Measurements from ENCODE around the gene EPS15. TPM values are rescaled to one million over a fixed set of nuclear protein-coding genes. Genes with fewer than 3 reads are reported as not detected.
"Not testable (repeated sequence)": the region's sequence is repeated elsewhere in the genome, so short reads cannot be mapped to it uniquely, and the experiment has no call there.

Gene EPS15
- total RNA-seq, 2 experiments from 2014 or later = 59.6 to 61.6 TPM

DNA sequence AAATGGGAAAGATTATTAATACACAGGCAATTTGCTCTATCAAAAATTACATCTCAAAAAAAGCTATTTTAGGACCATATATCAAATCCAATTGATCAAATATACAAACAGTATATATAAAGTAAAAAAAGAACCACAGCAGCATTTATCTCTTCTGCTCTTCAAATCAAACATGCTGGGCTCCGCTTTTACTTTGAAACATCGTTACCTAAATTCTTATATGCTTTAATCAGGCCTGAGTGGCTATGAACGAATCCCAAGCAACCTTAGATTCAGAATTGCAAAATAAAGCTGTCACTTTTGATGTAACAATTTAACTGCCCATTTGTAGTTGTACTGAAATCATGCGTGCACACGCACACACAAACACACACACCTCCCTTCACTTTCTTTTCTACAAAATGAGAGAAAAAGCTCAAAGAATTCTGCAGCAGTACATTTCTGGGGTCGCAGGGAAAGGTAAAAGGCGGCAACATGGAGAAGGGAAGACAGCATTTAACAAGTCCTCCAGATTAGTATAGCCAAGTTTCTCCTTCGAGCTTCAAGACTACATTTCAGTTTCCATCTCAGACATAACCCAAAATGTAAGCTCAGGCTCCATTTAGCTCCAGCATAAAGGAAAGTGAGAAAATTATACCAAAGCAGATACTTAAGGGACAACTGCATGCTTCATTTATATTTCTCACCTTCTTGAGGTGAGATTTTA is 96.5 kb downstream of the EPS15 start:
- Mint-ChIP-seq H3K36me3 (ENCODE audit: low read depth) (peaks cover 37% of the 10 kb centered on the region), H3K4me3 (no peak overlapping the region), H3K27me3 (no peaks in the 10 kb centered on the region), H3K4me1 (peaks cover 13% of the 10 kb centered on the region), H3K9me3 (ENCODE audit: low read depth) (no peaks in the 10 kb centered on the region), H3K27ac (peak overlapping the region; percentile 61)
- DNase-seq = no peak
- intact Hi-C loops (cut with DNase I, micrococcal nuclease) = no loop called here
- POLR2A ChIA-PET = no interaction called here
- CTCF ChIA-PET = interaction anchor here (1.4 to 1.6 kb wide), 3 partner anchors 7 to 29 kb away, joined by 3 to 5 read pairs (median 3); no protein-coding TSS in a partner anchor
- no peak for ATAC-seq

DNA sequence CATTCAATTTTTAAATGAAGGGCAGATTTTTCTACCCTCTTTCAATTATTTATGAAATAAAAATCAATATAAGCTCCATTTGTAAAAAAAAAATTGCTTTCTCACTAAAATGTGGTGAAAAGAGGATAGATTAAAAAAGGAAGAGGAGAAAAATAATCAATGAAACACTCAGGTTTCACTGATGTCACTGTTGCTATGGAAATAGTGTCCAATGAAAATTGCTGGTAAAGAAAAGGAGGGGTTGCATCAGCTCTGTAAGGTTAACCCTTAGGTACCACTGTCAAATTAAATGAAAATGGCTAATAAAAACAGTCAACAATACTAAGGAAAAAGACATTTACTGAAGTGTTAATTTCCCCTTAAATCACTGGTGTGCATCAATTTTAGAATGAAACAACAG is 97.1 kb downstream of the EPS15 start:
- Mint-ChIP-seq H3K4me3 (peak overlapping the region; percentile 35), H3K27me3 (no peaks in the 10 kb centered on the region), H3K27ac (peak overlapping the region; percentile 59), H3K9me3 (ENCODE audit: low read depth) (no peaks in the 10 kb centered on the region), H3K4me1 (peaks cover 13% of the 10 kb centered on the region), H3K36me3 (ENCODE audit: low read depth) (peaks cover 31% of the 10 kb centered on the region)
- ChIA-PET CTCF (interaction anchor here (1.4 to 1.6 kb wide), 3 partner anchors 8 to 29 kb away, joined by 3 to 5 read pairs (median 3); no protein-coding TSS in a partner anchor), POLR2A (no interaction called here)
- no peak for DNase-seq
- intact Hi-C loops (cut with DNase I, micrococcal nuclease) = no loop called here
- ATAC-seq = peak; percentile 68

DNA sequence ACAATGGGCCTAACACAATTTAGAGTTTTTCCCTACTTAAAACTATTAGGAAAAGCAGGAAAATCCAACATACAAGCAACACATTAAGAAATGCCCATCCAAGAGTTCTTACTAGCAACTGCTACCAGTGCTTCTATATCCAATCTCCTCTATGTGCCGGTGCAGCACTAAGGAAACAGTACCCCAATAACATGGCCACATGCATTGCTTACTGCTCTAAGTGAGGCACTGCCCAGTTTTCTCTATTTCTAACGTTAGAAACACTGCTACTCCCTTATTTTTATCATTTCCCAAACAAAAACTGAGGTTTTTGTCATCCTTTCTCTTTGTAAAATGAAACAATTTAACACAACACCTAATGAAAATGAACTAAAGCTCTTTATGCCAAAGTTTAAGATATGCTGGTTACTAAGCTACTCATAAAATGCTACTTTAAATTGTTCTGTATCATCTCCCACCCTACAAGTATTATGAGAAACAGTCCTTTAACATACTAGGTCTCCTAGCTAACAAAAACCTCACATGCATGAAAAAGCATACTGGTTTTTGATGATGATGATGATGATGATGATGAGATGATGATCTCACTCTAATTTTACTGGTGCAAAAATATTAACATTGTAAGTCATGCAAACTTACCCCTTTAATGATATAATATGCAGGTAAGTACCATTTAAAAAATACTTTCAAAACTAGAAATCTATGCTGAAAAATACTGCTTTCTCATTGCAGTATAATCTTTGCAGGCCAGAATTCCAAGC is 98.0 kb downstream of the EPS15 start:
- no peak for ATAC-seq
- peaks cover 13% of the 10 kb centered on the region for H3K4me1 Mint-ChIP-seq
- peaks cover 32% of the 10 kb centered on the region for H3K36me3 Mint-ChIP-seq (ENCODE audit: low read depth)
- H3K4me3 Mint-ChIP-seq = peak overlapping the region; percentile 32
- CTCF ChIA-PET = interaction anchor here (0.6 to 1.6 kb wide), 5 partner anchors 8 to 97 kb away, joined by 3 to 4 read pairs (median 3); partner anchors contain the start of gene EPS15
- H3K27me3 Mint-ChIP-seq = no peaks in the 10 kb centered on the region
- no peak for DNase-seq
- intact Hi-C loops (cut with DNase I, micrococcal nuclease) = no loop called here
- H3K9me3 Mint-ChIP-seq (ENCODE audit: low read depth) = no peaks in the 10 kb centered on the region
- H3K27ac Mint-ChIP-seq = peak overlapping the region; percentile 21
- POLR2A ChIA-PET = no interaction called here

GRCh38 chr1:51418384-51418959 is 100.6 kb downstream of the EPS15 start:
- ChIA-PET POLR2A (no interaction called here), CTCF (interaction anchor here (0.6 to 2.0 kb wide), 2 partner anchors 12 to 51 kb away, joined by 3 to 5 read pairs; no protein-coding TSS in a partner anchor)
- no peak overlapping the region for H3K4me3 Mint-ChIP-seq
- H3K27ac Mint-ChIP-seq = peak overlapping the region; percentile 10
- H3K36me3 Mint-ChIP-seq (ENCODE audit: low read depth) = peaks cover 27% of the 10 kb centered on the region
- no peaks in the 10 kb centered on the region for H3K27me3 Mint-ChIP-seq
- intact Hi-C loops (cut with DNase I, micrococcal nuclease) = no loop called here
- DNase-seq (no peak), ATAC-seq (no peak)
- no peaks in the 10 kb centered on the region for H3K9me3 Mint-ChIP-seq (ENCODE audit: low read depth)
- peaks cover 12% of the 10 kb centered on the region for H3K4me1 Mint-ChIP-seq

GRCh38 chr1:51417496-51418383 is 101.3 kb downstream of the EPS15 start:
- ChIA-PET CTCF (interaction anchor here (0.5 to 2.0 kb wide), 2 partner anchors 12 to 172 kb away, joined by 3 to 5 read pairs; no protein-coding TSS in a partner anchor), POLR2A (no interaction called here)
- no peak for ATAC-seq
- intact Hi-C loops (cut with DNase I, micrococcal nuclease) = no loop called here
- Mint-ChIP-seq H3K9me3 (ENCODE audit: low read depth) (no peaks in the 10 kb centered on the region), H3K4me3 (no peak overlapping the region), H3K27me3 (no peaks in the 10 kb centered on the region), H3K27ac (no peak overlapping the region), H3K36me3 (ENCODE audit: low read depth) (peaks cover 28% of the 10 kb centered on the region), H3K4me1 (peaks cover 8% of the 10 kb centered on the region)
- DNase-seq = no peak

- ATAC-seq (no peak), DNase-seq (no peak)
- Mint-ChIP-seq H3K36me3 (ENCODE audit: low read depth) (peaks cover 31% of the 10 kb centered on the region), H3K4me1 (peaks cover 4% of the 10 kb centered on the region), H3K27me3 (no peaks in the 10 kb centered on the region), H3K4me3 (no peak overlapping the region), H3K27ac (no peak overlapping the region), H3K9me3 (ENCODE audit: low read depth) (no peaks in the 10 kb centered on the region)
- POLR2A ChIA-PET = no interaction called here
- intact Hi-C loops (cut with DNase I, micrococcal nuclease) = no loop called here
- CTCF ChIA-PET = interaction anchor here (0.5 to 2.0 kb wide), 2 partner anchors 13 to 171 kb away, joined by 3 to 5 read pairs; no protein-coding TSS in a partner anchor
Measured at GRCh38 chr1:51416910-51417309, 102.2 kb downstream of the EPS15 start.

DNA sequence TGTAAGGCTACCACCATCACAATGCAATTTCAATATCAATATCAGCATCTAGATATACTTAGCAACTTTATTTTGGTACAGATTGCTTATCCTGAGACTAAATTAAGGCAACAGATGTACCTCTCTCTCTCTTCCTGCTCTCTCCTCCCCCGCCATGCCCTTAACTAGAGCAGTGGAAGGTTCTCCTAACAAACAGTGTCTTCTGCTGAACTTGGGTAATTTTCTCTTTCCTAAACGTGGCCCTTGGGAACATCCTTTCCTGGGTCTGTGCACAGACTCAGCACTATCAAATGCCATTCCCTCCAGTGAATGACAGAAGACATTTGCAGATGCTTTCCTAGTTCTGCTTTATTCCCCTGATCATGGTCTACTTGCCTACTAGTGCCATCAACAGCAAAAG is 103.1 kb downstream of the EPS15 start:
- no peak overlapping the region for H3K4me3 Mint-ChIP-seq
- peaks cover 32% of the 10 kb centered on the region for H3K36me3 Mint-ChIP-seq (ENCODE audit: low read depth)
- H3K27ac Mint-ChIP-seq = no peak overlapping the region
- ChIA-PET CTCF (no interaction called here), POLR2A (no interaction called here)
- no peak for ATAC-seq
- H3K4me1 Mint-ChIP-seq = peaks cover 3% of the 10 kb centered on the region
- H3K9me3 Mint-ChIP-seq (ENCODE audit: low read depth) = no peaks in the 10 kb centered on the region
- no peak for DNase-seq
- intact Hi-C loops (cut with DNase I, micrococcal nuclease) = no loop called here
- H3K27me3 Mint-ChIP-seq = no peaks in the 10 kb centered on the region

- no peak for ATAC-seq
- Mint-ChIP-seq H3K9me3 (ENCODE audit: low read depth) (no peaks in the 10 kb centered on the region), H3K27ac (no peak overlapping the region), H3K4me3 (no peak overlapping the region), H3K27me3 (no peaks in the 10 kb centered on the region), H3K36me3 (ENCODE audit: low read depth) (peaks cover 31% of the 10 kb centered on the region), H3K4me1 (no peaks in the 10 kb centered on the region)
- CTCF ChIA-PET = no interaction called here
- POLR2A ChIA-PET = no interaction called here
- no peak for DNase-seq
- intact Hi-C loops (cut with DNase I, micrococcal nuclease) = no loop called here
Measured at GRCh38 chr1:51414811-51415210, 104.3 kb downstream of the EPS15 start.

DNA sequence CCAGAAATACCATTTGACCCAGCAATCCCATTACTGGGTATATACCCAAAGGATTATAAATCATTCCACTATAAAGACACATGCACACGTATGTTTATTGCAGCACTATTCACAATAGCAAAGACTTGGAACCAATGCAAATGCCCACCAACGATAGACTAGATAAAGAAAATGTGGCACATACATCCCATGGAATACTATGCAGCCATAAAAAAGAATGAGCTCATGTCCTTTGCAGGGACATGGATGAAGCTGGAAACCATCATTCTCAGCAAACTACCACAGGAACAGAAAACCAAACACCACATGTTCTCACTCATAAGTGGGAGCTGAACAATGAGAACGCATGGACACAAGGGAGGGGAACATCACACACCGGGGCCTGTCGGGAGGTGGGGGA is 107.2 kb downstream of the EPS15 start:
- ATAC-seq; H3K4me3 Mint-ChIP-seq; POLR2A ChIA-PET; intact Hi-C loops (cut with DNase I, micrococcal nuclease); H3K27ac Mint-ChIP-seq; CTCF ChIA-PET; H3K4me1 Mint-ChIP-seq; H3K9me3 Mint-ChIP-seq (ENCODE audit: low read depth); H3K27me3 Mint-ChIP-seq; DNase-seq: not testable (repeated sequence)
- peaks cover 39% of the 10 kb centered on the region for H3K36me3 Mint-ChIP-seq (ENCODE audit: low read depth)

- ATAC-seq (peak; percentile 16), DNase-seq (no peak)
- ChIA-PET POLR2A (no interaction called here), CTCF (no interaction called here)
- Mint-ChIP-seq H3K36me3 (ENCODE audit: low read depth) (peaks cover 43% of the 10 kb centered on the region), H3K27me3 (no peaks in the 10 kb centered on the region), H3K27ac (no peak overlapping the region), H3K4me1 (no peaks in the 10 kb centered on the region), H3K4me3 (no peak overlapping the region), H3K9me3 (ENCODE audit: low read depth) (no peaks in the 10 kb centered on the region)
- intact Hi-C loops (cut with DNase I, micrococcal nuclease) = no loop called here
Measured at GRCh38 chr1:51410568-51411460, 108.3 kb downstream of the EPS15 start.
